ENCODE measurements around the gene IL3. TPM values are rescaled to one million over a fixed set of nuclear protein-coding genes. Genes with fewer than 3 reads are reported as not detected.
A peak's percentile ranks its signal among the peaks of the same experiment; 100 is the strongest.

Gene IL3
- total and polyA plus RNA-seq, 9 of the 15 experiments (the other 6 are each of a cell fraction or from before 2014, with no cell fraction given) = not detected

DNA sequence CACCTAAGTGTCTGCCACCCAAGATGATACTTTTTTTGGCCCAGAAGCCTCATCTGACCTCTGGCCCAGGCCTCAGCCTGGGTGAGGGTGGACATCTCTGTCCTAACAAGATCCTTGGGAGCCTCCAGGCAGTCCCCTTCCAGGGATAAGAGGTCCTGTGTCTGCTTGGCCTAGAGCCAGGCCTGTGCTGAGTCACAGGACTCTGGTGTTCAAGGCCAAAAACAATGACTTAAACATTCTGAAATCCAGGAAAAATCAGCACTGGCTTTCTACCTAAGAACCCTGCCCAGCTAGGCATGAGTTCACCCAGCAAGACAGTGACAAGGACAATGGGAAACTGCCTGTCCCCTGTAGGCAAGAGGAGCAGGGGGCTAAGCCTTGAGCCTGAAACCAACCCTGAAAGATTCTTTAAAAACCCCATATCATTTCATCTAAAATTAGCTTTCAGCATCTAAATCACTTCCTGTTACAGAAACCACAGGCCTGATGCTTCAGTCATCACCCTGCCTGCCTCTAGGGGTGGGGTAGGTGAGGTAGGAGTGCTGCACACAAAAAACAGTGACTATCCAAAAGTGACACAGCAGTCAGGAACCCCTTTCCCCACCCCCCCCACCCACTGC lies 43.0 kb downstream of the IL3 start (continued):
- TF ChIP-seq KAT7 (CRISPR knock-in tag; IDR thresholded peaks at IDR 0.05; ENCODE audit: borderline replicate concordance) = no peak
- no peak for TF ChIP-seq ZNF561 (CRISPR knock-in tag; conservative IDR thresholded peaks at IDR 0.05)
- peak; percentile 99 for TF ChIP-seq NFIC (IDR thresholded peaks at IDR 0.05)
- no peak for TF ChIP-seq NR2C1 (IDR thresholded peaks at IDR 0.05)
- TF ChIP-seq NR2C1 (tag; IDR thresholded peaks at IDR 0.05) = peak; percentile 26; the same call in 1 of the 2 replicates
- peak; percentile 80 for TF ChIP-seq ETV5 (CRISPR knock-in tag; IDR thresholded peaks at IDR 0.05; ENCODE audit: low read depth)
- no peak; the same call in 1 of the 2 replicates for TF ChIP-seq RAD51 (IDR thresholded peaks at IDR 0.05; ENCODE audit: borderline replicate concordance, low read depth)
- peak in 1 of 2 experiments; percentile 56; a peak in 1 of 4 replicates for TF ChIP-seq TBL1XR1 (IDR thresholded peaks at IDR 0.05; ENCODE audit: low read length in 2 of 2)
- TF ChIP-seq, protein P1, sequence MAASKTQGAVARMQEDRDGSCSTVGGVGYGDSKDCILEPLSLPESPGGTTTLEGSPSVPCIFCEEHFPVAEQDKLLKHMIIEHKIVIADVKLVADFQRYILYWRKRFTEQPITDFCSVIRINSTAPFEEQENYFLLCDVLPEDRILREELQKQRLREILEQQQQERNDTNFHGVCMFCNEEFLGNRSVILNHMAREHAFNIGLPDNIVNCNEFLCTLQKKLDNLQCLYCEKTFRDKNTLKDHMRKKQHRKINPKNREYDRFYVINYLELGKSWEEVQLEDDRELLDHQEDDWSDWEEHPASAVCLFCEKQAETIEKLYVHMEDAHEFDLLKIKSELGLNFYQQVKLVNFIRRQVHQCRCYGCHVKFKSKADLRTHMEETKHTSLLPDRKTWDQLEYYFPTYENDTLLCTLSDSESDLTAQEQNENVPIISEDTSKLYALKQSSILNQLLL (CRISPR knock-in tag; IDR thresholded peaks at IDR 0.05; ENCODE audit: borderline replicate concordance) = no peak
- TF ChIP-seq XRCC5 (IDR thresholded peaks at IDR 0.05; ENCODE audit: low read depth, low read length) = no peak
- TF ChIP-seq, protein P2, sequence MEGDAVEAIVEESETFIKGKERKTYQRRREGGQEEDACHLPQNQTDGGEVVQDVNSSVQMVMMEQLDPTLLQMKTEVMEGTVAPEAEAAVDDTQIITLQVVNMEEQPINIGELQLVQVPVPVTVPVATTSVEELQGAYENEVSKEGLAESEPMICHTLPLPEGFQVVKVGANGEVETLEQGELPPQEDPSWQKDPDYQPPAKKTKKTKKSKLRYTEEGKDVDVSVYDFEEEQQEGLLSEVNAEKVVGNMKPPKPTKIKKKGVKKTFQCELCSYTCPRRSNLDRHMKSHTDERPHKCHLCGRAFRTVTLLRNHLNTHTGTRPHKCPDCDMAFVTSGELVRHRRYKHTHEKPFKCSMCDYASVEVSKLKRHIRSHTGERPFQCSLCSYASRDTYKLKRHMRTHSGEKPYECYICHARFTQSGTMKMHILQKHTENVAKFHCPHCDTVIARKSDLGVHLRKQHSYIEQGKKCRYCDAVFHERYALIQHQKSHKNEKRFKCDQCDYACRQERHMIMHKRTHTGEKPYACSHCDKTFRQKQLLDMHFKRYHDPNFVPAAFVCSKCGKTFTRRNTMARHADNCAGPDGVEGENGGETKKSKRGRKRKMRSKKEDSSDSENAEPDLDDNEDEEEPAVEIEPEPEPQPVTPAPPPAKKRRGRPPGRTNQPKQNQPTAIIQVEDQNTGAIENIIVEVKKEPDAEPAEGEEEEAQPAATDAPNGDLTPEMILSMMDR (IDR thresholded peaks at IDR 0.05 in 2 of 3, conservative IDR thresholded peaks at IDR 0.05 in 1 of 3; ENCODE audit: insufficient read depth in 2 of 3, low read depth in 1 of 3, low read length in 3 of 3) = 0 out of 6 replicates have a peak, but pooled peaks of 1 of the 3 experiments have one; percentile 6
- TF ChIP-seq BCOR (IDR thresholded peaks at IDR 0.05) = 0 out of 2 replicates have a peak, but pooled peaks have one; percentile 15
- TF ChIP-seq RCOR1 (IDR thresholded peaks at IDR 0.05; ENCODE audit: borderline replicate concordance in 1 of 2, low read depth in 2 of 2, low read length in 2 of 2) = peak in 1 of 2 experiments; percentile 94

Measured in K562 (cell line).